Common myeloid progenitor, CD34-positive (primary cell): ENCODE data around the gene FEM1A.
"Not testable (repeated sequence)": the region's sequence is repeated elsewhere in the genome, so short reads cannot be mapped to it uniquely, and the experiment has no call there.

Experiments
- CTCF ChIA-PET: fragments of 350-600 bp; sonication (Branson Sonifier 250); formaldehyde crosslinking; loops from one replicate; lab custom pipeline; 2021; ENCODE audit warnings: antibody characterized with exemption; lab: Charles Lee
- POLR2A ChIA-PET: fragments of 350-600 bp; sonication (Branson Sonifier 250); formaldehyde crosslinking; loops from one replicate; lab custom pipeline; 2021; ENCODE audit warnings: antibody characterized with exemption; lab: Charles Lee
- DNase-seq, 3 donors: peaks; one replicate each; pipeline versions ENCODE4 v3.0.0 to v3.0.0-alpha.2; 2013
- H3K27ac ChIP-seq, 2 experiments: 1 replicate in 1 of 2; 2 replicates in 1 of 2; pipeline ENCODE4 v1.7.0; 2013; ENCODE audit warnings: inconsistent platforms in 2 of 2, low read length in 2 of 2, mild to moderate bottlenecking in 2 of 2, low read depth in 1 of 2, moderate library complexity in 1 of 2; ENCODE audit not compliant: severe bottlenecking in 2 of 2, insufficient read depth in 1 of 2, poor library complexity in 1 of 2
- H3K27me3 ChIP-seq, 5 experiments: replicated peaks in 2 of 5; 1 replicate in 3 of 5; 2 replicates in 2 of 5; pipeline versions ENCODE4 v1.6.1 to v1.7.0; 2013; ENCODE audit warnings: low read length in 4 of 5, mild to moderate bottlenecking in 2 of 5, moderate library complexity in 2 of 5, inconsistent platforms in 1 of 5; ENCODE audit not compliant: insufficient read depth in 5 of 5, control insufficient read depth in 4 of 5
- H3K36me3 ChIP-seq, 4 experiments: 1 replicate in 2 of 4; 2 replicates in 2 of 4; pipeline versions ENCODE4 v1.6.1 to v1.7.0; 2013; ENCODE audit warnings: low read length in 3 of 4, control low read depth in 1 of 4, mild to moderate bottlenecking in 1 of 4; ENCODE audit not compliant: control insufficient read depth in 4 of 4, insufficient read depth in 4 of 4
- H3K4me1 ChIP-seq, 4 experiments: 1 replicate in 3 of 4; 2 replicates in 1 of 4; pipeline versions ENCODE4 v1.6.1 to v1.7.1; 2013; ENCODE audit warnings: low read length in 3 of 4, mild to moderate bottlenecking in 3 of 4, control low read depth in 1 of 4, inconsistent platforms in 1 of 4, moderate library complexity in 1 of 4; ENCODE audit not compliant: control insufficient read depth in 4 of 4, insufficient read depth in 4 of 4; ENCODE audit errors: control extremely low read depth in 1 of 4
- H3K4me3 ChIP-seq, 7 experiments: 1 replicate in 4 of 7; 2 replicates in 3 of 7; pipeline versions ENCODE4 v1.5.1 to v1.7.0; 2013; ENCODE audit warnings: mild to moderate bottlenecking in 7 of 7, low read length in 6 of 7, moderate library complexity in 6 of 7, inconsistent platforms in 2 of 7, low read depth in 2 of 7, control low read depth in 1 of 7; ENCODE audit not compliant: insufficient read depth in 4 of 7, control insufficient read depth in 1 of 7; ENCODE audit errors: extremely low read depth in 1 of 7
- H3K9me3 ChIP-seq, 5 experiments: 1 replicate in 4 of 5; 2 replicates in 1 of 5; pipeline versions ENCODE4 v1.6.1 to v1.7.1; 2013; ENCODE audit warnings: low read length in 4 of 5, mild to moderate bottlenecking in 2 of 5, inconsistent platforms in 1 of 5, low read depth in 1 of 5, moderate library complexity in 1 of 5; ENCODE audit not compliant: control insufficient read depth in 4 of 5, insufficient read depth in 2 of 5; ENCODE audit errors: control extremely low read depth in 1 of 5
- WGBS: methylation state at CpG from one replicate; pipeline ENCODE4 v1.1.5; 2013; ENCODE audit not compliant: insufficient coverage; 5-methylcytosine and 5-hydroxymethylcytosine counted together

FEM1A gene

DNA sequence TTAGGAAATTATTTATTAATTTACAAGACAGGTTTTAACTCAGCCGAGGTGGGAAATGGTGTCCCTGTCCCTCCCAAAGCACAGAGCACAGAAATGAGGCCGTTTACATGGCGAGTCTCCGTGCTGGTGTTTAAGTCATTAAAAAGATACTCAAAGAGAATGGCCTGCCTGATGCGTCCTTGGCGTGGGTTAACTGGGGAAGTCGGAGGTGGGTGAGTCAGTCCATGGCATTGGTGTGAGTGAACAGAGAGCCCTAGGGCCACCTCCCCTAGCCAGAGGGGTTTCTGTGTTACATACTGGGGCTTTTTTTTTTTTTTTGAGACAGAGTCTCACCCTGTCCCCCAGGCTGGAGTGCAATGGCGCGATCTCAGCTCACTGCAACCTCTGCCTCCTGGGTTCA, 3.9 kb downstream of the FEM1A start:
- WGBS, result 85% methylated on average over 9 of the region's 9 CpGs
- CTCF ChIA-PET, result no interaction called here

DNA sequence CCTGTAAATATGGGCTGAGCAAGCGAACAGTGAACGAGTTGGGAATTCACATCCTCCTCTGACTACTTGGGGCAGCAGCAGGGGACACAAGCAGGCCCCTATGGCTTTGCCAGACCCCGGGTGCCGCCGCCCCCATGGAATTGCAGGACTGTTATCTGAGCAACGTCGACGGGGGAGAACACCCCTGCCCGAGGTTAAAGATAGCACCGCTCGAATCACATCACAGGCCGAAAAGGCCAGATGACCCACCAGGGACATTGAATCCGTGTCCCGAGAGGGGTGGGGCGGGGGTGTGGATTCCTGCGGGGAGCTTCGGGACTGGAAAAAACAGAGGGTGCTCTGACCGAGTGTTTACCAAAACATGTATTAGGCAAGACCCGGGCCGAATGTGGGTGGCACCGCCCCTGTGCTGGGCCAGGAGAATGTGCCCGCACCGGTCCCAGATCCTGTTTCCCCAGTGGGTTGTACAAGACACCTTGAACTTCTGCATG, 9.1 kb downstream of the FEM1A start:
- ChIA-PET POLR2A (interaction anchor here (1.8 kb wide), 1 partner anchor 9 kb away, joined by 4 read pairs; the partner anchor contains the start of gene FEM1A), CTCF (interaction anchor here (0.9 to 2.3 kb wide), 5 partner anchors 9 to 71 kb away, joined by 3 to 10 read pairs (median 5); no protein-coding TSS in a partner anchor)
- H3K27me3 ChIP-seq, result no peaks in the 10 kb centered on the region
- no peaks in the 10 kb centered on the region for H3K4me1 ChIP-seq
- peaks cover 0 to 15% (median 4%) of the 10 kb centered on the region in 4 experiments for H3K36me3 ChIP-seq
- no peak overlapping the region for H3K4me3 ChIP-seq
- no peaks in the 10 kb centered on the region for H3K9me3 ChIP-seq
- 89% methylated on average over 17 of the region's 23 CpGs for WGBS
- no peak overlapping the region for H3K27ac ChIP-seq
- DNase-seq, result no peak

More for the DNA sequence above, 3.9 kb downstream of the FEM1A start:
- peak overlapping the region in 1 of 2 experiments; percentile 15 for H3K27ac ChIP-seq
- no peak for DNase-seq
- H3K27me3 ChIP-seq, result no peaks in the 10 kb centered on the region
- H3K4me3 ChIP-seq, result no peak overlapping the region
- H3K9me3 ChIP-seq, result no peaks in the 10 kb centered on the region
- peaks cover 2 to 44% (median 24%) of the 10 kb centered on the region in 4 experiments for H3K36me3 ChIP-seq
- H3K4me1 ChIP-seq, result peaks cover 0 to 26% (median 16%) of the 10 kb centered on the region in 4 experiments
- POLR2A ChIA-PET, result no interaction called here

DNA sequence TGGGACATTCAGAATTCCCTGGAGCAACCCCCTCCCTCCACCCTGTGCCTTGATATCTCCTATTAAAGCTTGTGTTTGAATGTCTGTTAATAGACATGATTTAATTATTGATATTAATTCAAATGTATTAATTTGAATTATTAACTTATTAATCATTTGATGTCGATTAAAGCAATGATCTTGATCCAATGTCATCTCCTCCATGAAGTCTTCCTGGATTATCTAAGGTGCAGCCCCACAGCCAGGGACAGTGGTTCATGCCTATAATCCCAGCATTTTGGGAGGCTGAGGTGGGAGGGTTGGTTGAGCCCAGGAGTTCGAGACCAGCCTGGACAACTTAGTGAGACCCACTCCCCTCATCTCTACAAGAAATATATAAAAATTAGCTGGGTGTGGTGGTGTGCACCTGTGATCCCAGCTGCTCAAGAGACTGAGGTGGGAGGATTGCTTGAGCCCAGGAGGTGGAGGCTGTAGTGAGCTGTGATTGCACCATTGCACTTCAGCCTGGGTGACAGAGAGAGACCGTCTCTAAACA, 9.6 kb downstream of the FEM1A start:
- ChIA-PET CTCF (interaction anchor here (1.0 to 1.7 kb wide), 3 partner anchors 12 to 71 kb away, joined by 3 to 5 read pairs (median 4); no protein-coding TSS in a partner anchor), POLR2A (interaction anchor here (1.8 kb wide), 1 partner anchor 9 kb away, joined by 4 read pairs; the partner anchor contains the start of gene FEM1A)
- H3K36me3 ChIP-seq, result peaks cover 0 to 15% (median 3%) of the 10 kb centered on the region in 4 experiments
- H3K27me3 ChIP-seq, result no peaks in the 10 kb centered on the region
- no peak overlapping the region for H3K27ac ChIP-seq
- no peaks in the 10 kb centered on the region for H3K9me3 ChIP-seq
- WGBS, result 100% methylated on average over 1 of the region's 3 CpGs
- H3K4me3 ChIP-seq, result no peak overlapping the region
- H3K4me1 ChIP-seq, result no peaks in the 10 kb centered on the region
- no peak for DNase-seq

DNA sequence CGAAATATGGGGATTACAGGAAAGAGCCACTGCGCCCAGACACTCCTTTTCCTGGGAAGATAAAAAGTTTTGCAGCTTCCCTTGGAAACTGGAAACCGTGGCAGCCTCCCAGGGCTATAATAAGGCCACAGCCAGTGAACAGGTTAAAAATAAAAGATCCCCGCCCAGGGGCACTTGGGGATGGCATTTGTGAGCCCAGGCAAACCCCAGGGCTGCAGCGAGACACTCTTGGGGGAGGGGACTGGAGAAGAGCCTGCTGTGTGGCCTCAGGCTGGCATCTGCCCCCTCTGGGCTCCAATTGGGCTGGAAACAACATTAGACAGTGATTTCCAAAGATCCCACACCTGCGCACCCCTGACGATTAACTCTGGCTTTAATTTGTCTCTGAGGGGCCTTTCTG, 11.2 kb downstream of the FEM1A start:
- Histone ChIP-seq H3K36me3 (peaks cover 0 to 4% (median 0%) of the 10 kb centered on the region in 4 experiments), H3K27me3 (no peaks in the 10 kb centered on the region), H3K9me3 (no peaks in the 10 kb centered on the region), H3K4me1 (peaks cover 0 to 9% (median 3%) of the 10 kb centered on the region in 4 experiments), H3K4me3 (no peak overlapping the region), H3K27ac (no peak overlapping the region)
- no peak for DNase-seq
- CTCF ChIA-PET, result interaction anchor here (1.1 to 8.9 kb wide), 3 partner anchors 11 to 224 kb away, joined by 3 to 75 read pairs (median 3); partner anchors contain the start of gene FEM1A
- 92% methylated on average over 7 of the region's 7 CpGs for WGBS
- POLR2A ChIA-PET, result no interaction called here

DNA sequence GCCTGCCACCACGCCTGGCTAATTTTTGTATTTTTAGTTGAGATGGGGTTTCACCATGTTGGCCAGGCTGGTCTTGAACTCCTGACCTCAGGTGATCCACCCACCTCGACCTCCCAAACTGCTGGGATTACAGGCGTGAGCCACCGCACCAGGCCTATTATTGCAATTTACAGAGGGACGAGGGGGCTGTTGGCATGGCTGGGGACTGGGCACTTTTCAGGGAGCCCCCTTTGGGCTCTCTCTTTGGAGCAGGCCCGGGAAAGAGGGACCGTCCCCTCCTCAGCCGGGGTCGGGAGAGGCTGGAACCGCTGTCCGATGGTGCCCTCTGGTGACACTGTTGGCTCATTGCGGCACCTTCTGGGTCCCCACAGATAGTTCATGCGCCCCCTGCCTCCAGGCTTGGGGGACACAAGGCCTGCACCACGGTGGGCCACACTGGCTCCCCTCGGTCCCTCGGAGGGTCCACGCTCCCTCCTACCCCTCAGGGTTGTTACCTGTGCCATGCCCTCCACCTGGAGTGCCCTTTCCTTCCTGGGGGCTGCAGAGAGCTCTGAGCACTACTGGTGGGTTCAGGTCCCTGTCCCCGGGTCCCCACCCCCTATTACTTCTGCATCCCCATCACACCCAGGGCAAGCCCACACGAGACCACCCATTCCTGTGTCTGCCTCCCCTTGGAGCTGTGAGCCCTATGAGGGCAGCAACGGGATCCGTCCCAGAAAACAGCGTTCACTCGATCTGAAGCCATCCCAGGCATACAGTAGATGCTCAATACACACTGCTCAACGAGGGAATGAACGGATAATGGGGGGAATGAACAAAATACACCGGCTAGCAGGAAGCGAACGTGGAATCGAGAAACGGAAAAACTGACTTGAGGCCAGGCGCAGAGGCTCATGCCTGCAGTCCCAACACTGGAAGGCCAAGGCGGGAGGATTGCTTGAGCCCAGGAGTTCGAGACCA, 12.5 kb downstream of the FEM1A start:
- Histone ChIP-seq H3K9me3 (no peaks in the 10 kb centered on the region), H3K4me1 (peaks cover 0 to 20% (median 3%) of the 10 kb centered on the region in 4 experiments), H3K36me3 (no peaks in the 10 kb centered on the region), H3K27ac (no peak overlapping the region), H3K27me3 (no peaks in the 10 kb centered on the region), H3K4me3 (peak overlapping the region in 1 of 7 experiments; percentile 8)
- POLR2A ChIA-PET, result no interaction called here
- DNase-seq, result peak; percentile 76 to 83 (median 79)
- CTCF ChIA-PET, result interaction anchor here (1.0 to 8.9 kb wide), 8 partner anchors 9 to 223 kb away, joined by 3 to 75 read pairs (median 6); partner anchors contain the start of gene FEM1A
- WGBS, result 56% methylated on average over 30 of the region's 33 CpGs

DNA sequence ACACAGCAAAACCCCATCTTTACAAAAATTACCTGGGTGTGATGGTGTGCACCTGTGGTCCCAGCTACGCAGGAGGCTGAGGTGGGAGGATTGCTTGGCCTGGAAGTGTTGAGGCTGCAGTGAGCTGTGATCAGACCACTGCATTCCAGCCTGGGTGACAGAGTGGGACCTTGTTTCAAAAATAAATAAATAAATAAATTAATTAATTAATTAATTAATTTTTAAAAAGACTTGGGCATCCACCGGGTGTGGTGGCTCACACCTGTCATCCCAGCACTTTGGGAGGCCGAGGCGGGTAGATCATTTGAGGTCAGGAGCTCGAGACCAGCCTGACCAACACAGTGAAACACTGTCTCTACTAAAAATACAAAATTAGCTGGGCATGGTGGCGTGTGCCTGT, 13.6 kb downstream of the FEM1A start:
- not testable (repeated sequence) for H3K27me3 ChIP-seq, H3K4me3 ChIP-seq, H3K36me3 ChIP-seq, H3K27ac ChIP-seq, H3K9me3 ChIP-seq, DNase-seq
- CTCF ChIA-PET, result interaction anchor here (0.6 to 8.9 kb wide), 11 partner anchors 10 to 367 kb away, joined by 3 to 75 read pairs (median 4); partner anchors contain the start of gene FEM1A
- POLR2A ChIA-PET, result interaction anchor here (0.6 kb wide), 2 partner anchors 41 to 80 kb away, joined by 3 to 6 read pairs; no protein-coding TSS in a partner anchor
- WGBS, result 100% methylated on average over 2 of the region's 6 CpGs
- peaks cover 0 to 20% (median 3%) of the 10 kb centered on the region in 4 experiments for H3K4me1 ChIP-seq
